Subcutaneous adipose tissue (tissue), 4 donors: ENCODE results near the gene C19orf47. TPM values are rescaled to one million over a fixed set of nuclear protein-coding genes. Genes with fewer than 3 reads are reported as not detected.

Source experiments
- CTCF ChIP-seq: fragments of 450-650 bp; IDR thresholded peaks from one replicate; pipeline ENCODE4 v1.5.1; 2016; ENCODE audit warnings: low read depth, mild to moderate bottlenecking, control low read depth, antibody characterized with exemption, moderate library complexity
- total RNA-seq, 4 donors: library from RNA; depleted of rRNA; stranded (reverse); fragments of >200 nt; gene quantifications; one replicate each; pipeline ENCODE4 v1.1.0, GENCODE V29; 2016

C19orf47 gene
- total RNA-seq, 4 donors from 2014 or later, result 6.8 to 19.2 (median 10.2) TPM

GRCh38 chr19:40371802-40372122, 23.6 kb upstream of the C19orf47 start:
- no peak for TF ChIP-seq CTCF

- TF ChIP-seq CTCF, result no peak
Measured at GRCh38 chr19:40370997-40371801, 23.0 kb upstream of the C19orf47 start.

- TF ChIP-seq CTCF, result no peak
Measured at GRCh38 chr19:40369797-40370196, 21.6 kb upstream of the C19orf47 start.

- no peak for TF ChIP-seq CTCF
Measured at GRCh38 chr19:40367577-40368434, 19.6 kb upstream of the C19orf47 start.

- no peak for TF ChIP-seq CTCF
Measured at GRCh38 chr19:40366697-40367561, 18.7 kb upstream of the C19orf47 start.

GRCh38 chr19:40365613-40366401, 17.6 kb upstream of the C19orf47 start:
- no peak for TF ChIP-seq CTCF
